Measurements from ENCODE around the gene CHD5.

The CHD5 gene

DNA sequence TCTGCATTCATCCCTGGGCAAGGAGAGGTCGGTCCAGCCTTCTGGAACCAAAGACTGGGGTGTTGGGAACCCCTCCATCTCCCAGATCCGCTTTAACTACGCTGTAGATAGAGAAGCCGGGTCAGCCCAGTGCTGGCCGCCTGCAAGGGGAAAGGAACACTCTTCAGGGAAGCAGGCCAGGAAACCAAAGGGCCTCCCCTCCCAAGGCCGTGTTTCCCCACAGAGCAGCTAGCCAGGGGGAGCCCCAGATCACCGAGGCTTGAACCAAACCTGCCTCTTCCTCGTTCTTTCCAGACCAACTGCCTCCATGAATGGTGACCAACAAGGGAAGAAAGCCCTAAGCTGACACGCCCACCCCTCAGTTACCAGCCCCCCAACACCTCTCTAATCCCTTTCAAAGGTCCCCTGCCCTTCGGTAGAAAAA is 1.2 kb upstream of the CHD5 start:
- H2AFZ ChIP-seq (ENCODE audit: low read depth, low read length): no peak overlapping the region
- peaks cover 21% of the 10 kb centered on the region for H3K36me3 ChIP-seq (ENCODE audit: insufficient read depth, low read length)
- no peak for ATAC-seq (ENCODE audit: insufficient read depth, low read depth)
- H3K9me3 ChIP-seq (ENCODE audit: insufficient read depth, low read length, severe bottlenecking): no peaks in the 10 kb centered on the region
- H3K27me3 ChIP-seq (ENCODE audit: insufficient read depth, low read length, poor library complexity): no peaks in the 10 kb centered on the region
- H3K4me1 ChIP-seq (ENCODE audit: insufficient read depth, low read length): no peaks in the 10 kb centered on the region
- H3K27ac ChIP-seq (ENCODE audit: low read length): no peak overlapping the region
- peaks cover 4% of the 10 kb centered on the region; the same call in 1 of the 2 replicates for H3K79me2 ChIP-seq (ENCODE audit: insufficient read depth, low read length)
- no peak for DNase-seq
- no peak overlapping the region for H3K4me3 ChIP-seq (ENCODE audit: low read depth in 1 of 2, low read length in 2 of 2)
- TF ChIP-seq, protein P1, sequence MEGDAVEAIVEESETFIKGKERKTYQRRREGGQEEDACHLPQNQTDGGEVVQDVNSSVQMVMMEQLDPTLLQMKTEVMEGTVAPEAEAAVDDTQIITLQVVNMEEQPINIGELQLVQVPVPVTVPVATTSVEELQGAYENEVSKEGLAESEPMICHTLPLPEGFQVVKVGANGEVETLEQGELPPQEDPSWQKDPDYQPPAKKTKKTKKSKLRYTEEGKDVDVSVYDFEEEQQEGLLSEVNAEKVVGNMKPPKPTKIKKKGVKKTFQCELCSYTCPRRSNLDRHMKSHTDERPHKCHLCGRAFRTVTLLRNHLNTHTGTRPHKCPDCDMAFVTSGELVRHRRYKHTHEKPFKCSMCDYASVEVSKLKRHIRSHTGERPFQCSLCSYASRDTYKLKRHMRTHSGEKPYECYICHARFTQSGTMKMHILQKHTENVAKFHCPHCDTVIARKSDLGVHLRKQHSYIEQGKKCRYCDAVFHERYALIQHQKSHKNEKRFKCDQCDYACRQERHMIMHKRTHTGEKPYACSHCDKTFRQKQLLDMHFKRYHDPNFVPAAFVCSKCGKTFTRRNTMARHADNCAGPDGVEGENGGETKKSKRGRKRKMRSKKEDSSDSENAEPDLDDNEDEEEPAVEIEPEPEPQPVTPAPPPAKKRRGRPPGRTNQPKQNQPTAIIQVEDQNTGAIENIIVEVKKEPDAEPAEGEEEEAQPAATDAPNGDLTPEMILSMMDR (IDR thresholded peaks at IDR 0.05; ENCODE audit: borderline replicate concordance, extremely low read depth, low read length, poor library complexity, severe bottlenecking): no peak
- no peak for TF ChIP-seq EZH2 (IDR thresholded peaks at IDR 0.05; ENCODE audit: borderline replicate concordance, low read depth, low read length, severe bottlenecking)
- H3K4me2 ChIP-seq (ENCODE audit: insufficient read depth, low read length): no peak overlapping the region
- H4K20me1 ChIP-seq (ENCODE audit: insufficient read depth, low read length): peaks cover 52% of the 10 kb centered on the region; the same call in 1 of the 2 replicates
- H3K9ac ChIP-seq (ENCODE audit: low read depth, low read length): no peak overlapping the region

DNA sequence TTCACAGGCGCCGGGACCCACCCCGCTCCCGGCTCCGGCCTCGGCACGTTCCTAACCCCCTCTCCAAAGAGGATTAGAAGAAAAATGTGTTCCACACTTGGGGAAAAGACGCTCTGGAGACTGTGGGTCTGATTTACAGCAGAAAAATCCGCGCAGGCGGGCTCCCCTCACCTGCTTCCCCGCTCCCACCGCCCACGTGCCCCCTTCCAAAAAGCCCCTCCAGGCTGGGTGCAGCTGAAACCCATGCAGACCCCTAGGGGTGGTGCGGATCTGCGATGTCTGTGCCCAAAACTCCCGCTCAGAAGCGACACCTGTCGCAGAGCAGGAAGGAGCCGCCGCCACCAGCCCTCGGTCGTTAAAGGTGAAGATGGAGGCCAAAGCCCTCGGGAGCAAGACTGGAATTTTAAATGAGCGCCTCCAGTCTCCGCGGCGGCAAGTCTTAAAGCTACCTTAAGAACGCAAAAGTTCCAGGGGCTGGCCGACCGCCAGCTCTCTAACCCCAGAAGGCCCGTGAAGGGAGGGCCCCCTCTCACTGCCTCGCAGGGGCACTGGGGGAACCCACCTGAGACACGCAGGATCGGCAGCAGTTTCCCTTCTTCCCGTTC is 688 bp upstream of the CHD5 start:
- TF ChIP-seq, protein P1 (IDR thresholded peaks at IDR 0.05; ENCODE audit: borderline replicate concordance, extremely low read depth, low read length, poor library complexity, severe bottlenecking): no peak
- TF ChIP-seq EZH2 (IDR thresholded peaks at IDR 0.05; ENCODE audit: borderline replicate concordance, low read depth, low read length, severe bottlenecking): no peak
- peaks cover 50% of the 10 kb centered on the region; the same call in 1 of the 2 replicates for H4K20me1 ChIP-seq (ENCODE audit: insufficient read depth, low read length)
- DNase-seq (no peak), ATAC-seq (ENCODE audit: insufficient read depth, low read depth) (no peak)
- H3K9me3 ChIP-seq (ENCODE audit: insufficient read depth, low read length, severe bottlenecking): no peaks in the 10 kb centered on the region
- peaks cover 18% of the 10 kb centered on the region for H3K36me3 ChIP-seq (ENCODE audit: insufficient read depth, low read length)
- no peaks in the 10 kb centered on the region for H3K4me1 ChIP-seq (ENCODE audit: insufficient read depth, low read length)
- no peak overlapping the region for H3K4me2 ChIP-seq (ENCODE audit: insufficient read depth, low read length)
- H3K4me3 ChIP-seq (ENCODE audit: low read depth in 1 of 2, low read length in 2 of 2): no peak overlapping the region
- no peaks in the 10 kb centered on the region for H3K27me3 ChIP-seq (ENCODE audit: insufficient read depth, low read length, poor library complexity)
- H2AFZ ChIP-seq (ENCODE audit: low read depth, low read length): no peak overlapping the region
- H3K79me2 ChIP-seq (ENCODE audit: insufficient read depth, low read length): peaks cover 4% of the 10 kb centered on the region; the same call in 1 of the 2 replicates
- H3K9ac ChIP-seq (ENCODE audit: low read depth, low read length): no peak overlapping the region
- H3K27ac ChIP-seq (ENCODE audit: low read length): no peak overlapping the region

DNA sequence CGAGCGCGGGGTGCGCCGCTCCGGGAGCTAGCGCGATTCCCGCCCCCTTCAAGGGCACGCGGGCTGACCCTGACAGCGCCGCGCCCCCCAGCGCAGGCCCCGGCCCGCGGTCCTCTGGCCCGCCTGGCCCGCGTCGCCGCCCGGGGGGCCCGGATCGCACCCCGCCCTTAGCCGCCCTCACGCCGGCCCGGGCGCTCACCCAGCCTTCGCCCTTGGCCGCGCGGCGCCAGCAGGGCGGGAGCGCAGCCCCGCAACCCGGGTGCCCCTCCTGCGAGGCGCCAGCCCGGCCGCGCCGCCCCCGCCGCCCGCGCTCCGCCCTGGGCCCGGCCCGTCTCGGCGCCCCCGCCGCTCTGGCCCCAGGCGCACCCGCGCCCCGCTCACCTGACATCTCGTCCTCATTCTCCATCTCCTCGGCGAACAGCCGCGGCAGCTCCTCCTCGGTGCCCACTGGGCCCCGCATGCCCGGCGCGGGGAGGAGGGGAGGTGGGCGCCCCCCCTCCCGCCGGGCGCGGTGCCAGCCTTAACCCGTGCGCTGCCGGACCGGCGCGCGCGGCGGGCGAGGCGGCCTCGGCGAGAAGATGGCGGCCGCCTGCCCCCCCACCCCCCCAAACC is 451 bp downstream of the CHD5 start:
- peaks cover 6% of the 10 kb centered on the region; the same call in 1 of the 2 replicates for H3K36me3 ChIP-seq (ENCODE audit: insufficient read depth, low read length)
- DNase-seq (no peak), ATAC-seq (ENCODE audit: insufficient read depth, low read depth) (no peak)
- no peaks in the 10 kb centered on the region for H3K9me3 ChIP-seq (ENCODE audit: insufficient read depth, low read length, severe bottlenecking)
- H3K4me2 ChIP-seq (ENCODE audit: insufficient read depth, low read length): no peak overlapping the region
- no peak overlapping the region for H2AFZ ChIP-seq (ENCODE audit: low read depth, low read length)
- no peaks in the 10 kb centered on the region for H3K27me3 ChIP-seq (ENCODE audit: insufficient read depth, low read length, poor library complexity)
- peaks cover 39% of the 10 kb centered on the region; the same call in 1 of the 2 replicates for H4K20me1 ChIP-seq (ENCODE audit: insufficient read depth, low read length)
- H3K79me2 ChIP-seq (ENCODE audit: insufficient read depth, low read length): no peaks in the 10 kb centered on the region
- TF ChIP-seq, protein P1 (IDR thresholded peaks at IDR 0.05; ENCODE audit: borderline replicate concordance, extremely low read depth, low read length, poor library complexity, severe bottlenecking): no peak
- TF ChIP-seq EZH2 (IDR thresholded peaks at IDR 0.05; ENCODE audit: borderline replicate concordance, low read depth, low read length, severe bottlenecking): no peak
- H3K4me3 ChIP-seq (ENCODE audit: low read depth in 1 of 2, low read length in 2 of 2): no peak overlapping the region
- no peaks in the 10 kb centered on the region for H3K4me1 ChIP-seq (ENCODE audit: insufficient read depth, low read length)
- no peak overlapping the region for H3K9ac ChIP-seq (ENCODE audit: low read depth, low read length)
- H3K27ac ChIP-seq (ENCODE audit: low read length): no peak overlapping the region

Measured in DND-41 (cell line).